WTC11 (cell line): Measurements from ENCODE around the gene FAM169A. TPM values are rescaled to one million over a fixed set of nuclear protein-coding genes. Genes with fewer than 3 reads are reported as not detected.

ENCODE experiments used
- ATAC-seq: fragments of 200-7000 bp; cut with Tn5 transposase; 2 replicates; pipeline ENCODE4 v1.10.0; 2021; ENCODE audit warnings: mild to moderate bottlenecking, moderate library complexity
- CTCF ChIA-PET: fragments of 300-600 bp; sonication (Branson Sonifier 250); formaldehyde crosslinking; loops from one replicate; lab custom pipeline; 2021; ENCODE audit warnings: antibody characterized with exemption; lab: Charles Lee
- POLR2A ChIA-PET: fragments of 350-600 bp; sonication (Branson Sonifier 250); formaldehyde crosslinking; loops from one replicate; lab custom pipeline; 2021; ENCODE audit warnings: antibody characterized with exemption; lab: Charles Lee
- DNase-seq: peaks from one replicate; pipeline ENCODE4 v3.0.0; 2021; ENCODE audit warnings: low spot score
- H3K27ac Mint-ChIP-seq: 2 replicates; pipeline ENCODE4 v1.8.0; 2021; ENCODE audit warnings: mixed read lengths
- H3K27me3 Mint-ChIP-seq: 2 replicates; pipeline ENCODE4 v1.8.0; 2021; ENCODE audit warnings: low read depth, mild to moderate bottlenecking, moderate library complexity, mixed read lengths
- H3K36me3 Mint-ChIP-seq: 2 replicates; pipeline ENCODE4 v1.8.0; 2021; ENCODE audit warnings: mixed read lengths
- H3K4me1 Mint-ChIP-seq: 2 replicates; pipeline ENCODE4 v1.8.0; 2022; ENCODE audit warnings: mixed read lengths
- H3K4me3 Mint-ChIP-seq: 2 replicates; pipeline ENCODE4 v1.8.0; 2021; ENCODE audit warnings: mild to moderate bottlenecking, moderate library complexity, mixed read lengths
- H3K9me3 Mint-ChIP-seq: 2 replicates; pipeline ENCODE4 v1.8.0; 2021; ENCODE audit warnings: mixed read lengths
- CBFB ChIP-seq: sonication (generic); formaldehyde crosslinking; IDR thresholded peaks from 2 replicates; pipeline ENCODE4 v1.8.1; 2022; ENCODE audit warnings: mild to moderate bottlenecking, low read depth, missing genetic modification reagents
- ELF4 ChIP-seq: sonication (generic); formaldehyde crosslinking; IDR thresholded peaks from 2 replicates; pipeline ENCODE4 v1.8.1; 2022; ENCODE audit warnings: low read depth, mild to moderate bottlenecking, moderate library complexity, missing genetic modification reagents
- JAZF1 ChIP-seq: fragments of 250-450 bp; sonication (Bioruptor Pico); IDR thresholded peaks from 2 replicates; pipeline ENCODE4 v1.9.0; 2021; ENCODE audit warnings: moderate library complexity, mild to moderate bottlenecking, inconsistent platforms
- JUN ChIP-seq: sonication (generic); formaldehyde crosslinking; IDR thresholded peaks from 2 replicates; pipeline ENCODE4 v1.8.0; 2023; ENCODE audit warnings: mild to moderate bottlenecking, missing genetic modification reagents
- KAT7 ChIP-seq: sonication (generic); formaldehyde crosslinking; IDR thresholded peaks from 2 replicates; pipeline ENCODE4 v1.8.1; 2023; ENCODE audit warnings: missing genetic modification reagents, mild to moderate bottlenecking, borderline replicate concordance
- MXD4 ChIP-seq: fragments of 250-450 bp; sonication (Bioruptor Pico); IDR thresholded peaks from 2 replicates; pipeline ENCODE4 v1.8.0; 2021; ENCODE audit warnings: mild to moderate bottlenecking, moderate library complexity, borderline replicate concordance
- NFYB ChIP-seq: sonication (generic); formaldehyde crosslinking; conservative IDR thresholded peaks from 2 replicates; pipeline ENCODE4 v1.8.0; 2022; ENCODE audit warnings: low read depth, missing genetic modification reagents
- RELA ChIP-seq: sonication (generic); formaldehyde crosslinking; IDR thresholded peaks from 2 replicates; pipeline ENCODE4 v1.8.1; 2022; ENCODE audit warnings: missing genetic modification reagents, mild to moderate bottlenecking, borderline replicate concordance
- TCF7 ChIP-seq: sonication (generic); formaldehyde crosslinking; IDR thresholded peaks from 2 replicates; pipeline ENCODE4 v1.8.0; 2022; ENCODE audit warnings: mild to moderate bottlenecking, low read depth, missing genetic modification reagents, moderate library complexity
- ZBTB21 ChIP-seq: sonication (generic); formaldehyde crosslinking; IDR thresholded peaks from 2 replicates; pipeline ENCODE4 v1.8.1; 2023; ENCODE audit warnings: mild to moderate bottlenecking, missing genetic modification reagents, borderline replicate concordance
- ZNF416 ChIP-seq: fragments of 250-450 bp; sonication (Bioruptor Pico); IDR thresholded peaks from 2 replicates; pipeline ENCODE4 v1.9.0; 2021; ENCODE audit warnings: mild to moderate bottlenecking, inconsistent platforms
- total RNA-seq: library from RNA; stranded (reverse); gene quantifications from 3 replicates; pipeline ENCODE4 v1.2.3, GENCODE V29; 2021
- TF ChIP-seq, protein P1 (sequence below): fragments of 250-450 bp; sonication (Bioruptor Pico); IDR thresholded peaks from 2 replicates; pipeline ENCODE4 v1.9.0; 2021; ENCODE audit warnings: mild to moderate bottlenecking, borderline replicate concordance
- TF ChIP-seq, protein P2 (sequence below): sonication (generic); formaldehyde crosslinking; IDR thresholded peaks from 2 replicates; pipeline ENCODE4 v1.8.0; 2023; ENCODE audit warnings: mild to moderate bottlenecking, missing genetic modification reagents
- TF ChIP-seq, protein P3 (sequence below): fragments of 250-450 bp; sonication (Bioruptor Pico); conservative IDR thresholded peaks from 2 replicates; pipeline ENCODE4 v1.9.0; 2021; ENCODE audit warnings: mild to moderate bottlenecking
- TF ChIP-seq, protein P4 (sequence below): sonication (generic); formaldehyde crosslinking; IDR thresholded peaks from 2 replicates; pipeline ENCODE4 v1.8.1; 2022; ENCODE audit warnings: low read depth, missing genetic modification reagents, borderline replicate concordance
- TF ChIP-seq, protein P5 (sequence below): sonication (generic); formaldehyde crosslinking; IDR thresholded peaks from 2 replicates; pipeline ENCODE4 v1.8.0; 2023; ENCODE audit warnings: missing genetic modification reagents

The FAM169A gene
- total RNA-seq, 1 experiment from 2014 or later = 69.1 TPM

DNA sequence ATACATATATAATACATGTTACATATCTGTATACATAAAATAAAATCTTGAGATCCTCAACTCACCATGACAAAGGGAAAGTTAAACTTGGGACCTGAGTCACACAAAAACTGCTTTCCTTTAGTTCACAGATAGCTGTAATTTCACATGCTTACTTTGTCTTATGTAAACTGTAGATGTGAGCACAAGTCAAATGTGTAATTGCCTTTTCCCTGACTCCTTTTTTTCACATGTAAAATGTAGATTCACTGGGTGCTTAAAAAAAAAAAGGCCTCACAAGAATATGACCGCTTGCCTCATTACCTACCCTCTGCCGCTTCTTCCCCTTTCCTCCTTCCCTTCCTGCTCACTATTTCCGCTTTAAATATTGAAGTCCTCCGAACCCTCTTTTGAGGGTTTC, 21.9 kb upstream of the FAM169A start:
- H3K4me3 Mint-ChIP-seq = no peak overlapping the region
- H3K4me1 Mint-ChIP-seq = peaks cover 38% of the 10 kb centered on the region
- H3K27me3 Mint-ChIP-seq = no peaks in the 10 kb centered on the region
- POLR2A ChIA-PET = interaction anchor here (0.7 to 1.3 kb wide), 2 partner anchors 22 to 246 kb away, joined by 3 read pairs; partner anchors contain the start of gene FAM169A
- TF ChIP-seq NFYB (CRISPR knock-in tag) (no peak), MXD4 (no peak), CBFB (no peak), ZBTB21 (CRISPR knock-in tag) (no peak), RELA (CRISPR knock-in tag) (no peak), ELF4 (CRISPR knock-in tag) (no peak), KAT7 (CRISPR knock-in tag) (no peak), JUN (no peak), TCF7 (CRISPR knock-in tag) (no peak), ZNF416 (no peak), JAZF1 (CRISPR knock-in tag) (no peak)
- TF ChIP-seq, protein P1, sequence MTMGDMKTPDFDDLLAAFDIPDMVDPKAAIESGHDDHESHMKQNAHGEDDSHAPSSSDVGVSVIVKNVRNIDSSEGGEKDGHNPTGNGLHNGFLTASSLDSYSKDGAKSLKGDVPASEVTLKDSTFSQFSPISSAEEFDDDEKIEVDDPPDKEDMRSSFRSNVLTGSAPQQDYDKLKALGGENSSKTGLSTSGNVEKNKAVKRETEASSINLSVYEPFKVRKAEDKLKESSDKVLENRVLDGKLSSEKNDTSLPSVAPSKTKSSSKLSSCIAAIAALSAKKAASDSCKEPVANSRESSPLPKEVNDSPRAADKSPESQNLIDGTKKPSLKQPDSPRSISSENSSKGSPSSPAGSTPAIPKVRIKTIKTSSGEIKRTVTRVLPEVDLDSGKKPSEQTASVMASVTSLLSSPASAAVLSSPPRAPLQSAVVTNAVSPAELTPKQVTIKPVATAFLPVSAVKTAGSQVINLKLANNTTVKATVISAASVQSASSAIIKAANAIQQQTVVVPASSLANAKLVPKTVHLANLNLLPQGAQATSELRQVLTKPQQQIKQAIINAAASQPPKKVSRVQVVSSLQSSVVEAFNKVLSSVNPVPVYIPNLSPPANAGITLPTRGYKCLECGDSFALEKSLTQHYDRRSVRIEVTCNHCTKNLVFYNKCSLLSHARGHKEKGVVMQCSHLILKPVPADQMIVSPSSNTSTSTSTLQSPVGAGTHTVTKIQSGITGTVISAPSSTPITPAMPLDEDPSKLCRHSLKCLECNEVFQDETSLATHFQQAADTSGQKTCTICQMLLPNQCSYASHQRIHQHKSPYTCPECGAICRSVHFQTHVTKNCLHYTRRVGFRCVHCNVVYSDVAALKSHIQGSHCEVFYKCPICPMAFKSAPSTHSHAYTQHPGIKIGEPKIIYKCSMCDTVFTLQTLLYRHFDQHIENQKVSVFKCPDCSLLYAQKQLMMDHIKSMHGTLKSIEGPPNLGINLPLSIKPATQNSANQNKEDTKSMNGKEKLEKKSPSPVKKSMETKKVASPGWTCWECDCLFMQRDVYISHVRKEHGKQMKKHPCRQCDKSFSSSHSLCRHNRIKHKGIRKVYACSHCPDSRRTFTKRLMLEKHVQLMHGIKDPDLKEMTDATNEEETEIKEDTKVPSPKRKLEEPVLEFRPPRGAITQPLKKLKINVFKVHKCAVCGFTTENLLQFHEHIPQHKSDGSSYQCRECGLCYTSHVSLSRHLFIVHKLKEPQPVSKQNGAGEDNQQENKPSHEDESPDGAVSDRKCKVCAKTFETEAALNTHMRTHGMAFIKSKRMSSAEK (CRISPR knock-in tag) = no peak
- TF ChIP-seq, protein P2, sequence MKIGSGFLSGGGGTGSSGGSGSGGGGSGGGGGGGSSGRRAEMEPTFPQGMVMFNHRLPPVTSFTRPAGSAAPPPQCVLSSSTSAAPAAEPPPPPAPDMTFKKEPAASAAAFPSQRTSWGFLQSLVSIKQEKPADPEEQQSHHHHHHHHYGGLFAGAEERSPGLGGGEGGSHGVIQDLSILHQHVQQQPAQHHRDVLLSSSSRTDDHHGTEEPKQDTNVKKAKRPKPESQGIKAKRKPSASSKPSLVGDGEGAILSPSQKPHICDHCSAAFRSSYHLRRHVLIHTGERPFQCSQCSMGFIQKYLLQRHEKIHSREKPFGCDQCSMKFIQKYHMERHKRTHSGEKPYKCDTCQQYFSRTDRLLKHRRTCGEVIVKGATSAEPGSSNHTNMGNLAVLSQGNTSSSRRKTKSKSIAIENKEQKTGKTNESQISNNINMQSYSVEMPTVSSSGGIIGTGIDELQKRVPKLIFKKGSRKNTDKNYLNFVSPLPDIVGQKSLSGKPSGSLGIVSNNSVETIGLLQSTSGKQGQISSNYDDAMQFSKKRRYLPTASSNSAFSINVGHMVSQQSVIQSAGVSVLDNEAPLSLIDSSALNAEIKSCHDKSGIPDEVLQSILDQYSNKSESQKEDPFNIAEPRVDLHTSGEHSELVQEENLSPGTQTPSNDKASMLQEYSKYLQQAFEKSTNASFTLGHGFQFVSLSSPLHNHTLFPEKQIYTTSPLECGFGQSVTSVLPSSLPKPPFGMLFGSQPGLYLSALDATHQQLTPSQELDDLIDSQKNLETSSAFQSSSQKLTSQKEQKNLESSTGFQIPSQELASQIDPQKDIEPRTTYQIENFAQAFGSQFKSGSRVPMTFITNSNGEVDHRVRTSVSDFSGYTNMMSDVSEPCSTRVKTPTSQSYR (CRISPR knock-in tag) = no peak
- TF ChIP-seq, protein P3, sequence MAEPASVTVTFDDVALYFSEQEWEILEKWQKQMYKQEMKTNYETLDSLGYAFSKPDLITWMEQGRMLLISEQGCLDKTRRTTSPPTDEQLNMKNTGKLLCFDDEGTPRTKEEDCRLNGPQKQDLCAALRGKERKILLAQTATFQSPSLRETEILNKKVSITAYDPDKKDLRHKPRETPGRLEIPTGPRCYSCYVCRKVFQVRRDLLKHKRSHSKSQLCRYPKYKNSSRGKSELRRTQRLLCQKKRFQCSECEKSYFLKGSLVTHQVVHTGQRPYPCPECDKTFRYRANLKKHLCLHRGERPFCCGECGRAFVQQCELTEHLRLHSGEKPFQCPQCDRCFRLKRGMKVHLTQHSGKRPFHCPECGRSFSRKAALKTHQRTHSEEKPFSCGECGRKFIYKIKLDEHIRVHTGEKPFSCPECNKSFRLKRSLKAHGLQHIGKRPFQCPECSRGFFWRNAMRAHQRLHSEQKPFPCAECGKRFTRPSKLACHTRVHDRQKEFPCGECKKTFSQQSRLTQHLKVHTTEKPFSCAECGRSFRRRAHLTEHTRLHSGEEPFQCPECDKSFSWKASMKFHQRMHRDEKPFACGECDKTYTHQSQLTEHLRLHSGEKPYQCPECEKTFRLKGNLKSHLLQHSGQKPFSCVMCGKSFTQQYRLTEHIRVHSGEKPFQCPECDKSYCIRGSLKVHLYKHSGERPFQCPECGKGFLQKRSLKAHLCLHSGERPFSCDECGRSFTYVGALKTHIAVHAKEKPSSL (CRISPR knock-in tag) = no peak
- TF ChIP-seq, protein P4, sequence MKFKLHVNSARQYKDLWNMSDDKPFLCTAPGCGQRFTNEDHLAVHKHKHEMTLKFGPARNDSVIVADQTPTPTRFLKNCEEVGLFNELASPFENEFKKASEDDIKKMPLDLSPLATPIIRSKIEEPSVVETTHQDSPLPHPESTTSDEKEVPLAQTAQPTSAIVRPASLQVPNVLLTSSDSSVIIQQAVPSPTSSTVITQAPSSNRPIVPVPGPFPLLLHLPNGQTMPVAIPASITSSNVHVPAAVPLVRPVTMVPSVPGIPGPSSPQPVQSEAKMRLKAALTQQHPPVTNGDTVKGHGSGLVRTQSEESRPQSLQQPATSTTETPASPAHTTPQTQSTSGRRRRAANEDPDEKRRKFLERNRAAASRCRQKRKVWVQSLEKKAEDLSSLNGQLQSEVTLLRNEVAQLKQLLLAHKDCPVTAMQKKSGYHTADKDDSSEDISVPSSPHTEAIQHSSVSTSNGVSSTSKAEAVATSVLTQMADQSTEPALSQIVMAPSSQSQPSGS (CRISPR knock-in tag) = no peak
- TF ChIP-seq, protein P5, sequence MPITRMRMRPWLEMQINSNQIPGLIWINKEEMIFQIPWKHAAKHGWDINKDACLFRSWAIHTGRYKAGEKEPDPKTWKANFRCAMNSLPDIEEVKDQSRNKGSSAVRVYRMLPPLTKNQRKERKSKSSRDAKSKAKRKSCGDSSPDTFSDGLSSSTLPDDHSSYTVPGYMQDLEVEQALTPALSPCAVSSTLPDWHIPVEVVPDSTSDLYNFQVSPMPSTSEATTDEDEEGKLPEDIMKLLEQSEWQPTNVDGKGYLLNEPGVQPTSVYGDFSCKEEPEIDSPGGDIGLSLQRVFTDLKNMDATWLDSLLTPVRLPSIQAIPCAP (CRISPR knock-in tag) = no peak
- no peak for ATAC-seq
- no peak overlapping the region for H3K27ac Mint-ChIP-seq
- H3K9me3 Mint-ChIP-seq = peaks cover 9% of the 10 kb centered on the region; the same call in 1 of the 2 replicates
- DNase-seq = no peak
- CTCF ChIA-PET = no interaction called here
- peaks cover 3% of the 10 kb centered on the region; the same call in 1 of the 2 replicates for H3K36me3 Mint-ChIP-seq
